GM12891 (cell line): ENCODE results near the gene ZCCHC7.

Experiments used
- DNase-seq: peaks from one replicate; pipeline ENCODE4 v3.0.0; 2011; ENCODE audit warnings: low spot score; ENCODE audit not compliant: insufficient read length
- FAIRE-seq: peaks from 2 replicates; lab custom pipeline; 2011; peaks lifted over from hg19 to GRCh38; lab: Jason Lieb, UNC
- PAX5 ChIP-seq: IDR thresholded peaks from 2 replicates; pipeline ENCODE4 v1.6.1; 2011; ENCODE audit warnings: low read length, moderate library complexity, mild to moderate bottlenecking; ENCODE audit not compliant: insufficient read depth, severe bottlenecking
- POLR2A ChIP-seq: IDR thresholded peaks from 2 replicates; pipeline ENCODE4 v1.6.1; 2011; ENCODE audit warnings: low read depth, low read length, control low read depth
- POLR2AphosphoS5 ChIP-seq: IDR thresholded peaks from 2 replicates; pipeline ENCODE4 v1.6.1; 2011; ENCODE audit warnings: low read depth, low read length, control low read depth
- POU2F2 ChIP-seq: IDR thresholded peaks from 2 replicates; pipeline ENCODE4 v1.6.1; 2011; ENCODE audit warnings: low read depth, mild to moderate bottlenecking, control low read depth, low read length, moderate library complexity
- SPI1 ChIP-seq: IDR thresholded peaks from 2 replicates; pipeline ENCODE4 v1.6.1; 2011; ENCODE audit warnings: low read depth, low read length, control low read depth
- TAF1 ChIP-seq: IDR thresholded peaks from 2 replicates; pipeline ENCODE4 v1.6.1; 2011; ENCODE audit warnings: low read depth, low read length, control low read depth

The ZCCHC7 gene

GRCh38 chr9:37210737-37211523, 90.6 kb downstream of the ZCCHC7 start:
- FAIRE-seq: no peak

GRCh38 chr9:37212435-37212834, 92.1 kb downstream of the ZCCHC7 start:
- TF ChIP-seq POLR2A (no peak), POLR2AphosphoS5 (no peak)
- FAIRE-seq (peak; percentile 9), DNase-seq (no peak)

More at GRCh38 chr9:37210737-37211523, 90.6 kb downstream of the ZCCHC7 start:
- TF ChIP-seq POU2F2 (no peak), POLR2A (no peak), PAX5 (no peak), POLR2AphosphoS5 (no peak), SPI1 (no peak), TAF1 (no peak)
- no peak for DNase-seq

- TF ChIP-seq SPI1: no peak
- no peak for FAIRE-seq
- DNase-seq: no peak
Observed at GRCh38 chr9:37215381-37215780, 95.0 kb downstream of the ZCCHC7 start.

GRCh38 chr9:37215830-37216229, 95.5 kb downstream of the ZCCHC7 start:
- DNase-seq: no peak
- TF ChIP-seq POU2F2 (no peak), POLR2A (no peak), TAF1 (no peak), SPI1 (no peak), POLR2AphosphoS5 (no peak), PAX5 (no peak)
- FAIRE-seq: peak; percentile 78

GRCh38 chr9:37217161-37217560, 96.8 kb downstream of the ZCCHC7 start:
- FAIRE-seq (no peak), DNase-seq (no peak)
- TF ChIP-seq POLR2A (no peak), POLR2AphosphoS5 (no peak), PAX5 (no peak), POU2F2 (no peak), TAF1 (no peak), SPI1 (no peak)

GRCh38 chr9:37218800-37219425, 98.5 kb downstream of the ZCCHC7 start:
- no peak for DNase-seq
- no peak for FAIRE-seq
- TF ChIP-seq TAF1 (no peak), POLR2AphosphoS5 (no peak)

- TF ChIP-seq PAX5 (no peak), SPI1 (no peak), POLR2A (no peak), POLR2AphosphoS5 (no peak), POU2F2 (no peak), TAF1 (no peak)
- FAIRE-seq: peak; percentile 57
- no peak for DNase-seq
Observed at GRCh38 chr9:37220971-37221370, 100.6 kb downstream of the ZCCHC7 start.

- DNase-seq (no peak), FAIRE-seq (no peak)
- TF ChIP-seq TAF1 (no peak), SPI1 (no peak), POLR2AphosphoS5 (no peak), POU2F2 (no peak), PAX5 (no peak), POLR2A (no peak)
Observed at GRCh38 chr9:37221489-37222106, 101.2 kb downstream of the ZCCHC7 start.

- no peak for FAIRE-seq
- DNase-seq: no peak
- TF ChIP-seq TAF1: no peak
- no peak for TF ChIP-seq SPI1
- TF ChIP-seq POLR2AphosphoS5: no peak
- TF ChIP-seq POU2F2: no peak
Observed at GRCh38 chr9:37229455-37229854, 109.1 kb downstream of the ZCCHC7 start.

GRCh38 chr9:37229882-37230482, 109.6 kb downstream of the ZCCHC7 start:
- TF ChIP-seq SPI1 (no peak), POU2F2 (no peak), POLR2A (no peak), POLR2AphosphoS5 (no peak), PAX5 (no peak), TAF1 (no peak)
- DNase-seq: no peak
- FAIRE-seq: no peak
